Brain microvascular endothelial cell (primary cell): ENCODE results near the gene EPHA1.
"Not testable (repeated sequence)": the region's sequence is repeated elsewhere in the genome, so short reads cannot be mapped to it uniquely, and the experiment has no call there.

ENCODE experiments used
- DNase-seq: peaks from one replicate; pipeline ENCODE4 v3.0.0-alpha.2; 2020
- H3K27ac ChIP-seq: fragments of 250-450 bp; sonication (Bioruptor Pico); 2 replicates; pipeline ENCODE4 v1.5.1; 2020; ENCODE audit warnings: mild to moderate bottlenecking, moderate library complexity
- H3K27me3 ChIP-seq: fragments of 250-450 bp; sonication (Bioruptor Pico); replicated peaks from 2 replicates; pipeline ENCODE4 v1.5.1; 2020; ENCODE audit warnings: mild to moderate bottlenecking
- H3K36me3 ChIP-seq: fragments of 250-450 bp; sonication (Bioruptor Pico); replicated peaks from 2 replicates; pipeline ENCODE4 v1.5.1; 2020; ENCODE audit warnings: mild to moderate bottlenecking
- H3K4me3 ChIP-seq: 2 replicates; pipeline ENCODE4 v1.5.1; 2011; ENCODE audit warnings: low read depth, mild to moderate bottlenecking, control low read depth, low read length, moderate library complexity
- in situ Hi-C: cut with HindIII; loops from 2 replicates; pipeline ENCODE4 v1.10.0; 2017; ENCODE audit warnings: low sequenced_read_pairs, low pct_ligation_motif_present
- TF ChIP-seq, protein P1 (sequence below): IDR thresholded peaks from 2 replicates; pipeline ENCODE4 v1.5.1; 2011; ENCODE audit warnings: low read depth, mild to moderate bottlenecking, moderate library complexity, low read length, control low read depth, inconsistent platforms; ENCODE audit errors: missing control alignments

Gene EPHA1

GRCh38 chr7:143405173-143406001, 3.3 kb downstream of the EPHA1 start:
- H3K4me3 ChIP-seq = no peak overlapping the region
- no peak for DNase-seq
- H3K27me3 ChIP-seq = no peaks in the 10 kb centered on the region
- H3K27ac ChIP-seq = no peak overlapping the region
- TF ChIP-seq, protein P1, sequence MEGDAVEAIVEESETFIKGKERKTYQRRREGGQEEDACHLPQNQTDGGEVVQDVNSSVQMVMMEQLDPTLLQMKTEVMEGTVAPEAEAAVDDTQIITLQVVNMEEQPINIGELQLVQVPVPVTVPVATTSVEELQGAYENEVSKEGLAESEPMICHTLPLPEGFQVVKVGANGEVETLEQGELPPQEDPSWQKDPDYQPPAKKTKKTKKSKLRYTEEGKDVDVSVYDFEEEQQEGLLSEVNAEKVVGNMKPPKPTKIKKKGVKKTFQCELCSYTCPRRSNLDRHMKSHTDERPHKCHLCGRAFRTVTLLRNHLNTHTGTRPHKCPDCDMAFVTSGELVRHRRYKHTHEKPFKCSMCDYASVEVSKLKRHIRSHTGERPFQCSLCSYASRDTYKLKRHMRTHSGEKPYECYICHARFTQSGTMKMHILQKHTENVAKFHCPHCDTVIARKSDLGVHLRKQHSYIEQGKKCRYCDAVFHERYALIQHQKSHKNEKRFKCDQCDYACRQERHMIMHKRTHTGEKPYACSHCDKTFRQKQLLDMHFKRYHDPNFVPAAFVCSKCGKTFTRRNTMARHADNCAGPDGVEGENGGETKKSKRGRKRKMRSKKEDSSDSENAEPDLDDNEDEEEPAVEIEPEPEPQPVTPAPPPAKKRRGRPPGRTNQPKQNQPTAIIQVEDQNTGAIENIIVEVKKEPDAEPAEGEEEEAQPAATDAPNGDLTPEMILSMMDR = no peak
- no peaks in the 10 kb centered on the region for H3K36me3 ChIP-seq
- in situ Hi-C loops = no loop called here

GRCh38 chr7:143402233-143402632, 6.4 kb downstream of the EPHA1 start:
- H3K4me3 ChIP-seq, in situ Hi-C loops, H3K27ac ChIP-seq, DNase-seq, H3K27me3 ChIP-seq, H3K36me3 ChIP-seq: not testable (repeated sequence)

DNA sequence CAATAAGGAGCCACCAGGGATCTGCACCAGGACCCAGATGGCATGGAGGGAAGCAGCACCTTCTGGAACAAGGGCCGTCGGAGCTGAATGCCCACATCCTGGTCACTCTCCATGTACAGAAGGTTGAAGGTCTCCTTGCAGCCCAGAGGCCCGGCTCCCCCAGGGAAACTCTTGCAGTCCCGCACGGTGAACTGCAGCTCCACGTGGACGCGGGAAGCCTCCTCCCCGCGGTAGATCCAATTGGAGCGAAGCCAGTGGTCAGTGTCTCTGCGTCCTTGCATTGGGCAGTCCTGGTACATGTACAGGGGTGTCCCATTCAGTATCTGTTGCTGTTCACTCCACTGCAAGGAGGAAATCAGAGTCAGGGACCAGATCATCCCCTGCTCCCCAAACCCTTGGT, 7.4 kb downstream of the EPHA1 start:
- DNase-seq = no peak
- no peak overlapping the region for H3K27ac ChIP-seq
- in situ Hi-C loops = no loop called here
- H3K27me3 ChIP-seq = no peaks in the 10 kb centered on the region
- TF ChIP-seq, protein P1 = no peak
- no peak overlapping the region for H3K4me3 ChIP-seq
- no peaks in the 10 kb centered on the region for H3K36me3 ChIP-seq

DNA sequence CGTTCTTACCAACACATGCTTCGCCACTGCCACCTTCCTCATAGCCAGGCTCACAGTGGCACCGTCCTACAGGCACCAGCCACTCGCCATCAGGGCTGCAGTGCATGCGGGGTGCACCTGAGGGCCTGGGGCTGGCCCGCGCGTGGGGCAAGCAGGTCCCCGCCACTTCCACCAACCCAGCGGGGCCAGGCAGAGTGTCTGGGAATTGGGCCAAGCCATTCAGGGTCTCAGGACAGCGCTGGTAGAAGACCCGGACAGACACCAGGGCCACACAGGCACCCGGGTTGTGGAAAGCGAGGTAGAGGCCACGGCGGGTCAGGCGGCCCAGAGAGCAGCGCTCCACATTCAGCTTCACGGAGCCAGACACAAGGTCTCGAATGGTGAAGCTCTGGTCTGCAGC, 9.0 kb downstream of the EPHA1 start:
- Histone ChIP-seq H3K36me3 (no peaks in the 10 kb centered on the region), H3K27me3 (no peaks in the 10 kb centered on the region)
- no peak for DNase-seq

DNA sequence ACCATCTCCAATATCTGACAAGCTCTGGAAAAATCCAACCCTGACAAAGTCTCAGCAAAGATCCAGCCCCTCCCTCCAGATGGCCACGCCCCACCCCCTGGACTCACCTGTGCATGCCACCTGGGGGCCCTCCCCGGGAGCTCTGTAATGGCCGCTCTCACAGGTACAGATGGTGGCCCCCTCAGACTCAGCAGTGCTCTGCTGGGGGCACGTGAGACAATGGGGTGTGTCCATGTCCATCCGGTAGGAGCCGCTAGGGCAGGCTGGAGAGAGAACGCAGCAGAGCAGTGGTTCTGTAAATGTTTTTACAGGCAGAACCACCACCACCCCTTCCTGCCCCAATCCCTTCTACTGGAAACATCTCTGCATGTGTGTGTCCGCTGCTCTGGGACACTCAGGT, 9.5 kb downstream of the EPHA1 start:
- TF ChIP-seq, protein P1 = no peak
- H3K27me3 ChIP-seq = no peaks in the 10 kb centered on the region

More for the DNA sequence above, 9.0 kb downstream of the EPHA1 start:
- in situ Hi-C loops = no loop called here
- Histone ChIP-seq H3K4me3 (no peak overlapping the region), H3K27ac (no peak overlapping the region)
- TF ChIP-seq, protein P1 = no peak

DNA sequence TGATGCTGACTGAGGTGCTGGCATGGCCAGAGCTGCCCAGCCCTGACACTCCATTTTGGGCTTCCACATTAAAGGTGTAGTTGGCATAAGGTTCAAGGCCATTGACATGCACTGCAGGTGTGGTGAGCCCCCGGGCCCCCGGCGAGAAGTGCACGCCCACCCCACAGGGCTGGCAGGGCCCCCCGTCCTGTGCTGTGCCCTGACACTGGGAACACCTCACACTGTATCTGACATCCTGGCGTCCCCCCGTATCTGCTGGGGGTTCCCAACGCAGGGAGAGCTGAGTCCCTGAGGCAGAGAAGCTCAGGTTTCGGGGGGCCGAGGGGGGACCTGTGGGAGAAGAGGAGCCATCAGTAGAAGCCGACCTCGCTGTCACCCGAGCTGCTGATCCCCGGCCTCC, 10.0 kb downstream of the EPHA1 start:
- Histone ChIP-seq H3K4me3 (no peak overlapping the region), H3K27ac (no peak overlapping the region), H3K36me3 (no peaks in the 10 kb centered on the region), H3K27me3 (no peaks in the 10 kb centered on the region)
- TF ChIP-seq, protein P1 = no peak
- no peak for DNase-seq
- in situ Hi-C loops = no loop called here

More for the DNA sequence above, 9.5 kb downstream of the EPHA1 start:
- Histone ChIP-seq H3K36me3 (no peaks in the 10 kb centered on the region), H3K4me3 (no peak overlapping the region), H3K27ac (no peak overlapping the region)
- in situ Hi-C loops = no loop called here
- no peak for DNase-seq
